SK-N-MC (cell line): ENCODE measurements around the gene ANGPTL2.

Experiments
- DNase-seq: peaks from one replicate; pipeline ENCODE4 v3.0.0-alpha.2; 2011; ENCODE audit warnings: low read depth, low spot score
- H3K27ac ChIP-seq: fragments of 200-600 bp; sonication (generic); 2 replicates; pipeline ENCODE4 v1.5.1; 2016; ENCODE audit warnings: mixed run types
- H3K36me3 ChIP-seq: fragments of 200-600 bp; sonication (generic); 2 replicates; pipeline ENCODE4 v1.6.1; 2017; ENCODE audit warnings: antibody characterized with exemption, low read length, mixed read lengths; ENCODE audit not compliant: insufficient read depth
- H3K4me3 ChIP-seq: fragments of 200-600 bp; sonication (generic); 2 replicates; pipeline ENCODE4 v1.5.1; 2016
- H3K9ac ChIP-seq: fragments of 200-600 bp; sonication (generic); 2 replicates; pipeline ENCODE4 v1.8.0; 2017; ENCODE audit warnings: mixed run types, mixed read lengths; ENCODE audit not compliant: insufficient read length
- H3K9me3 ChIP-seq: fragments of 200-600 bp; sonication (generic); 2 replicates; pipeline ENCODE4 v1.6.1; 2017; ENCODE audit warnings: low read depth, mild to moderate bottlenecking, antibody characterized with exemption, low read length, moderate library complexity, mixed read lengths
- EZH2 ChIP-seq: fragments of 200-600 bp; sonication (generic); IDR thresholded peaks from one replicate; pipeline ENCODE4 v1.6.1; 2017; ENCODE audit warnings: antibody characterized with exemption
- FOXP2 ChIP-seq: optimal IDR thresholded peaks from 2 replicates; pipeline ENCODE3; 2011; ENCODE audit warnings: mild to moderate bottlenecking, moderate library complexity; ENCODE audit not compliant: insufficient read depth; ENCODE audit errors: extremely low read length, control extremely low read depth
- POLR2AphosphoS5 ChIP-seq: IDR thresholded peaks from 2 replicates; pipeline ENCODE4 v1.6.1; 2012; ENCODE audit warnings: mild to moderate bottlenecking, low read depth, low read length, borderline replicate concordance

The ANGPTL2 gene

DNA sequence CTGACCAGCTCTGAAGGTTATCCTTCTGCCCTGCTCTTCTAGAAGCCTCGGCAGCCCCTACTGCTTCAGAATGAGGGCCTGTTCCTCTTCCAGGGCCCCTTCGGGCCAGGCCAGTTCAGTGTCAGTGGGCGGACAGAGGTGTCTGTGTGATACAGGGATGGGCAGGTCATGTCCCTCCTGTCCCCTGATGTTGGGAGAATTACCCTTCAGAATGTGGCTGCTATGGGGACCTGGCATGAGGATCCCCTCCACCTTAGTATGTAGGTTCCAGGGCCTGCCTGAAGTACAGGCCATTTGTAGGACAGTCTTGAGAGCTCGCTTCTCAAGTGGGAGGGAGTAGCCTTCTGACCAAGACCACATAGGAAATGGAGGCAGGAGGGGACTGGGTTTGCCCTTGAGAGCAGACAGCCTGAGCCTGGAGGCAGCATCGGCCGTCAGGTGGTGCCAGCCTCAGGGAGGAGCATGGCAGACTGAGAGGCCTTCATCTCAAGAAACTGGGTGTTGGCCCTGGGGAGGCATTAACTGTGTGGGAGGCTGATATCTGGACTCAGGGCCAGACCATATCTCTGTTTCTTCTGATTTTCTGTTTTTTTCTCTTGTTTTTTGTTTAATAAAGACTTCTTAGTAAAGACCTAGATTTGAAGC lies 32.0 kb downstream of the ANGPTL2 start:
- DNase-seq, result no peak
- Histone ChIP-seq H3K27ac (no peak overlapping the region), H3K36me3 (no peaks in the 10 kb centered on the region), H3K4me3 (no peak overlapping the region), H3K9me3 (no peaks in the 10 kb centered on the region), H3K9ac (no peak overlapping the region)
- TF ChIP-seq FOXP2 (no peak), POLR2AphosphoS5 (no peak), EZH2 (no peak)

DNA sequence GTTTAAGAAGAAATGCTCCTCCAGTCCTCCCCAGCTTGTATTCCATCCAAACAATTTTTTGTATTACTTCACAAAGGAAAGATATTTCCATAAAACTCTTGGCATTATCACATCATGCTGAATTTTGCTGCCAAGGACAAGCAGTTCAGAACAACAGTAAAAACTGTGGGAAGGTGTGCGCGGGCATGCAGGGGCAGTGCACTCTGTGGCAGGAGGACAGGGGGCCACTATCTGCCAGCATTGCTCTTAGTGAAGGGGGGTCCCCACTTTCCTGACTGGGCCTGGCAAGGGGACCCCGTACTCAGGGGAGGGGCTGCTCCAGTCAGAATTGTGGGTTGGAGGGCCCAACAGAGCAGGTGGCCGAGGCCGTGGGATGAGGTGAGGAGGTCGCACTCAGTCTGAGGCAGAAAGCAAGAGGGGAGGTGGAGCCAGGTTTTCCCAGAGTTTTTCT lies 32.8 kb downstream of the ANGPTL2 start:
- H3K9ac ChIP-seq, result no peak overlapping the region
- H3K9me3 ChIP-seq, result no peaks in the 10 kb centered on the region
- H3K27ac ChIP-seq, result no peak overlapping the region
- DNase-seq, result no peak
- no peak overlapping the region for H3K4me3 ChIP-seq
- H3K36me3 ChIP-seq, result no peaks in the 10 kb centered on the region
- TF ChIP-seq POLR2AphosphoS5 (no peak), FOXP2 (no peak), EZH2 (no peak)

DNA sequence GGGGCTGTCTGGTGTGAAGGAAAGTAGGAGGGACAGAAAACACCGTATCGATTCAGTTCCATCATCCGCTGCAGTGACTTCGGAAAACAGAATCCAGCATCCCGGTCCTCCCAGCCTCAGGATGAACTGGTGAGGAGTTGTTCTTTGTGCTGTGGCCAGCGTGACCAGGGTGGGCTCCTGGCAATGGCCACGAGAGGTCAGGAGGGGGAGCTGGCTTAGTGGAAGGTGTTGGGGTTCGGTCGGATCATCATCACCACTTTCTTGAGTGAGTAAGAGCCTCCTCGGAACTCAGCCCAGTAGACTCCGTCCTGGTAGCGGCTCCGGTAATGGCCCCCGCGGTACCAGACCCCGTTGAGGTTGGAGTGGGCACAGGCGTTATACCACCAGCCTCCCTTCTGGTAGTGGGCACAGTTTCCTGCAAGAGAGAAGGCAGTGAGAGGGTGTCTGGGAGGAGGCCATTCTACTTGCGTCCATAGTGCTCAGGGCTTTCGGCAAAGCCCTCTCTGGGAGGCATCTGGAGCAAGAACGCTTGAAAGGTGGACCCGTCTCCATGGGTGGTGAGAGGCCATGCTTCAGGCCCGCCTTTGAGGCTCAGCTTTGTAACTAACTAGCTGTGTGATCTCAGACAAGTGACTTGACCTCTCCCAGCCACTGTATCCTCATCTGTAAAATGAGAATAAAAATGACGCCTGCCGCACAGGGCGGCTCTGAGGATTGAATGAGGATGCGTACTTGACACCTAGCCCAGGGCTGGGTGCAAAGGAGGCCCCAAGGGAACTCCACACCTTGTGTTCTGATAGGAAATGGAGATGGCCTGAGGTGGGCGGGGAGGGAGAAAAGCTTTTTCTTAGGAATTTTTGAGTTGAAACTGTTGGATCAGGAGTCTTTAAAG lies 33.5 kb downstream of the ANGPTL2 start:
- no peak for TF ChIP-seq FOXP2
- TF ChIP-seq EZH2, result no peak
- no peak for TF ChIP-seq POLR2AphosphoS5
- Histone ChIP-seq H3K36me3 (no peaks in the 10 kb centered on the region), H3K4me3 (no peak overlapping the region), H3K9me3 (no peaks in the 10 kb centered on the region), H3K9ac (no peak overlapping the region), H3K27ac (no peak overlapping the region)
- no peak for DNase-seq

DNA sequence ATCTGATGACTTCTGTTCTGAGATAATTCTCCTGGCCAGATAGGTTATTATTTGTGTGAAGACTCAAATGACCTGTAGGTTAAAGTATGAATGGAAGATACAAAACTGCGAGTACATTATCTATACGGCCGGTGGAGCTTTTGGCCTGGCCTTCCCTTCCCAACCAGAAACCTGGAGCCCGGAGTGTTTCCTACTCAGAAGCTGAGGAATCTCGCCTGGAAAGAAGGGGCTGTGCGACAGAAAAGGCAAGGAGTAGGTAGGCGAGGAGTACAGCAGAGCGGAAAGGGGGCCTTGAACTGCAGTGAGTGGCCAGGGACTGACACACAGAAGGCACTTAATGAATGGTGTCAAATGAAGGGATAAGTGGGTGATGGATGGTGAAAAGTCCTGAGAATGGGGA lies 34.6 kb downstream of the ANGPTL2 start:
- H3K9ac ChIP-seq, result no peak overlapping the region
- H3K4me3 ChIP-seq, result no peak overlapping the region

DNA sequence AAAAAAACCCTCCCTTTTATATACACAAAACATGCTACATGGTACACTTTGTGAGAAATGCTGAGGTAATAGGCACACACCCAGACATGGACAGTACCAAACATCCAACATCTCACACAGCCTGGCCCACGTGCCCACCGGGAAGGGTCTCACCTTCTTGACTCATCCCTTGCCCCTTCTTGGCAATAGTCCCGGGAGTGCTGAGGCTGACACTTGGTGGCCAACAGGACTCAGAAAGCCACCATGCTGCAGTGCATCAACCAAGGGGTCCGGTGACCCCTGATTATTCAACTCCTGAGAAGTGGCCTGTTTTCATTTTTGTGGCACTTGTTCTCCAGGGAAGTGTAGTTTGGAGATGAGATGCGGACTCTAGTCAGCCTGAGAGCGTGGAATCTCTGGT lies 35.0 kb downstream of the ANGPTL2 start:
- Histone ChIP-seq H3K9me3 (no peaks in the 10 kb centered on the region), H3K27ac (no peak overlapping the region), H3K9ac (no peak overlapping the region), H3K4me3 (no peak overlapping the region), H3K36me3 (no peaks in the 10 kb centered on the region)
- no peak for DNase-seq
- TF ChIP-seq EZH2 (no peak), POLR2AphosphoS5 (no peak), FOXP2 (no peak)

More for the DNA sequence above, 34.6 kb downstream of the ANGPTL2 start:
- Histone ChIP-seq H3K9me3 (no peaks in the 10 kb centered on the region), H3K36me3 (no peaks in the 10 kb centered on the region), H3K27ac (no peak overlapping the region)
- TF ChIP-seq EZH2, result no peak
- no peak for TF ChIP-seq POLR2AphosphoS5
- no peak for TF ChIP-seq FOXP2
- no peak for DNase-seq

DNA sequence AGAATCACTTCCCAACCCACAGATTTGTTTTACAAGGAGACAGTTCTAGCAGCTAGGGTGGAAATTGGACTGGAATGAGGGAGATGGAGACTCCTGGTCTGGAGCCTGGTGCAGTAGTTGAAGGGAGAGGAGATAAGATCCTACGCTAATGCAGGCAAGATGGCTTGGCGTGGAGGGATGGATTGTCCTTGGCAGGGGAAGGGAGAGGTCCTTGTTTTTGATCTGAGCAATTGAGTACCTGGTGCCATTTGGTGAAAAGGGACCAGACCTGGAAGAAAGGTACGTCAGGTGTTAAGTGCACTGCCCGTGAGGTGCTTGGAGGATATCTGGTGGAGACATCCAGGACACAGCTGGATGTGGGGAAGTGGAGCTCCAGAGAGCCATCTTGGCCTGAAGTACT lies 35.7 kb downstream of the ANGPTL2 start:
- Histone ChIP-seq H3K9me3 (no peaks in the 10 kb centered on the region), H3K9ac (no peak overlapping the region), H3K4me3 (no peak overlapping the region), H3K36me3 (no peaks in the 10 kb centered on the region), H3K27ac (no peak overlapping the region)
- TF ChIP-seq POLR2AphosphoS5, result no peak
- TF ChIP-seq FOXP2, result no peak
- TF ChIP-seq EZH2, result no peak
- no peak for DNase-seq

DNA sequence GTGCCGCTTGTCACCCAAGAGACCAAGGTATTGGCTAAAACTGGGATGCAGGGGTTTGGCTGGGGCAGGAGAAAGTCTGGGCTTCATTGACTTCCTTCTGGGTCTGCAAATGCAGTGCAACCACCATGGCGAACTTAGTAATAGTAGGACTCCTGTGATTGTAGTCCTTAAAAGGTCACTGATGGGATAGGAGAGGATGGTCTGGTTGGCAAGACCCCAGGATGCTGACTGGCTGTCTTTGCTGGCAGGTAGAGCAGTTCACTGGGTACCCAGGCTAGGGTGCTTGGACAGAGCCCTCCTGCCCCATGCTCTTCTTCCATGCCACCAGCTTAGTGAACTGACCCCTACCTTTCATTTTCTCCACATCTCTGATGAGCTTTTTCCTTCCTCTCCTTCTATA lies 37.2 kb downstream of the ANGPTL2 start:
- no peak overlapping the region for H3K4me3 ChIP-seq
- H3K36me3 ChIP-seq, result no peaks in the 10 kb centered on the region
- TF ChIP-seq FOXP2 (no peak), EZH2 (no peak), POLR2AphosphoS5 (no peak)
- H3K9ac ChIP-seq, result no peak overlapping the region
- H3K27ac ChIP-seq, result no peak overlapping the region
- DNase-seq, result no peak
- H3K9me3 ChIP-seq, result no peaks in the 10 kb centered on the region

DNA sequence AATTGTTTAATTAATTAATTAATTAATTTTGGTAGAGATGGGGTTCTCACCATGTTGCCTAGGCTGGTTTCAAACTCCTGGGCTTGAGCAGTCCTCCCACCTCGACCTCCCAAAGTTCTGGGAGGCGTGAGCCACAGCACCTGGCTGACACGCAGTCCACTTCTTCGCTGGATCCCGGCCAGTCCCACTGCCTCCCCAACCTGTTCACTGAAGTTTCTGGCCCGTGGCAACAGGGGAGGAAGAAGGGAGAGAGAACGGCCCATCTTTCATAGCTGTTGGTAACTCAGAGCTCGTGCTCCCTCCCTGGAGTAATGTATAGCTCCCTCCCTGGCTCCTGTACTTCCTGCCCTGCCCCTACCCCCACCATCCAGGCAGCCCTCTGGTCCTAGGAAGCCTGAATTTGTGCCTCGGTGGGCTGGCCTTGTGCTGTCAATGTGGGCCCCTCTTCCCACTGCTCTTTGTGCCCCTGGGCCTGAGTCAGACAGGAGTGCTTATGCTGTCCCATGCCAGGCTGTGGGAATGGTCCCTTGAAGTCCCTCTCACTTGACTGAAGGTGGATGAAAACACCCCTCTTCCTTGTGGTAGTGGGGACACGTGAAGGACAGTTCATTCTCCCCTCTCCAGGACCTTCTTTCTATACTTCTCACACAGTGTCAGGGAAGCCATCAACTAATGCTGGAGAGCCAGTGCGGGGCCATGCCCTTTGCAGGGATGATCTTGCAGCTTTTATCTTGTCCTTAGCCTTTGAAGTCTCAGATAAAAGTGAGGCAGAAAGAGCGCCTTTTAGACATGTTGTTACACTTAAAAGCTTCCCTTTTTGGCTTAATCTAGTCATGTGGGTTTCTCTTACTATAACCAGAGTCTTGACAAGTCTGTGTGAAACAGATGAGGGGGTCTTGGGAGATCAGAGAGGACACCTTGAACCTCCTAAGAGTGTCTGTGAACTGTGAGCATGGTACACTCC lies 38.1 kb downstream of the ANGPTL2 start:
- Histone ChIP-seq H3K9ac (no peak overlapping the region), H3K36me3 (no peaks in the 10 kb centered on the region), H3K4me3 (no peak overlapping the region), H3K27ac (no peak overlapping the region), H3K9me3 (no peaks in the 10 kb centered on the region)
- no peak for DNase-seq
- TF ChIP-seq POLR2AphosphoS5, result no peak
- TF ChIP-seq EZH2, result no peak
- TF ChIP-seq FOXP2, result no peak
